Left ventricle myocardium inferior (tissue), 1 donor: ENCODE data around the gene VASP. TPM values are rescaled to one million over a fixed set of nuclear protein-coding genes. Genes with fewer than 3 reads are reported as not detected.

Experiments
- DNase-seq: peaks from one replicate; pipeline ENCODE4 v3.0.0-alpha.2; 2020
- H3K27ac ChIP-seq: fragments of 200-600 bp; replicated peaks from 2 replicates; pipeline ENCODE4 v1.8.0; 2021
- H3K27me3 ChIP-seq: fragments of 200-600 bp; 2 replicates; pipeline ENCODE4 v1.8.0; 2021; ENCODE audit warnings: low read depth
- H3K36me3 ChIP-seq: fragments of 200-600 bp; 2 replicates; pipeline ENCODE4 v1.8.0; 2021
- H3K4me1 ChIP-seq: fragments of 200-600 bp; 2 replicates; pipeline ENCODE4 v1.8.0; 2021
- H3K4me3 ChIP-seq: fragments of 200-600 bp; 2 replicates; pipeline ENCODE4 v1.8.0; 2021; ENCODE audit warnings: mild to moderate bottlenecking, moderate library complexity
- H3K9me3 ChIP-seq: fragments of 200-600 bp; replicated peaks from 2 replicates; pipeline ENCODE4 v1.8.0; 2021
- CTCF ChIP-seq: fragments of 200-600 bp; IDR thresholded peaks from 2 replicates; pipeline ENCODE4 v1.8.0; 2021; ENCODE audit warnings: antibody characterized with exemption, mild to moderate bottlenecking, borderline replicate concordance
- intact Hi-C: fragments of 100-400 bp; cut with micrococcal nuclease; formaldehyde crosslinking; loops from one replicate; pipeline ENCODE4 v1.11.0; 2022
- total RNA-seq: library from RNA; stranded (reverse); fragmentation: NEBNext Ultra II Directional; extraction: Animal tissue kit (Norgen Biotek cat#: 25700); gene quantifications from one replicate; pipeline ENCODE4 v1.2.1, GENCODE V29; 2021
- donor health status: DM: no; HTN: yes; CAD: no; lungs with severe emphysema.

The VASP gene
- total RNA-seq, 1 donor from 2014 or later: 32.8 TPM

- intact Hi-C loops: no loop called here
- H3K9me3 ChIP-seq: no peaks in the 10 kb centered on the region
- TF ChIP-seq CTCF: no peak
- peaks cover 31% of the 10 kb centered on the region for H3K27me3 ChIP-seq
- H3K36me3 ChIP-seq: no peaks in the 10 kb centered on the region
- no peak overlapping the region for H3K27ac ChIP-seq
- H3K4me1 ChIP-seq: peaks cover 27% of the 10 kb centered on the region
- no peak for DNase-seq
- H3K4me3 ChIP-seq: no peak overlapping the region
These were observed 31.6 kb upstream of the VASP start for GRCh38 chr19:45475537-45476291.

GRCh38 chr19:45476304-45476703 is 31.0 kb upstream of the VASP start:
- Histone ChIP-seq H3K27me3 (peaks cover 31% of the 10 kb centered on the region), H3K4me1 (peaks cover 27% of the 10 kb centered on the region), H3K9me3 (no peaks in the 10 kb centered on the region), H3K4me3 (no peak overlapping the region), H3K36me3 (no peaks in the 10 kb centered on the region), H3K27ac (no peak overlapping the region)
- TF ChIP-seq CTCF: no peak
- no peak for DNase-seq
- intact Hi-C loops: no loop called here

GRCh38 chr19:45477186-45477585 is 30.1 kb upstream of the VASP start:
- intact Hi-C loops: no loop called here

GRCh38 chr19:45477713-45478453 is 29.4 kb upstream of the VASP start:
- H3K4me1 ChIP-seq: peaks cover 14% of the 10 kb centered on the region
- peak overlapping the region; percentile 70 for H3K4me3 ChIP-seq
- intact Hi-C loops: loop anchor here (1.0 kb wide), 1 partner anchor 39 kb away; no protein-coding TSS in a partner anchor
- no peak for DNase-seq
- no peaks in the 10 kb centered on the region for H3K9me3 ChIP-seq
- no peaks in the 10 kb centered on the region for H3K36me3 ChIP-seq
- TF ChIP-seq CTCF: no peak
- H3K27me3 ChIP-seq: peaks cover 16% of the 10 kb centered on the region
- peak overlapping the region; percentile 98 for H3K27ac ChIP-seq

More at GRCh38 chr19:45477186-45477585, 30.1 kb upstream of the VASP start:
- Histone ChIP-seq H3K4me3 (no peak overlapping the region), H3K27ac (no peak overlapping the region), H3K27me3 (peaks cover 23% of the 10 kb centered on the region), H3K36me3 (no peaks in the 10 kb centered on the region), H3K9me3 (no peaks in the 10 kb centered on the region), H3K4me1 (peaks cover 21% of the 10 kb centered on the region)
- no peak for TF ChIP-seq CTCF
- no peak for DNase-seq

- H3K27ac ChIP-seq: peak overlapping the region; percentile 98
- TF ChIP-seq CTCF: peak; percentile 99
These were observed 28.6 kb upstream of the VASP start for GRCh38 chr19:45478454-45479238.

More at GRCh38 chr19:45478454-45479238, 28.6 kb upstream of the VASP start:
- Histone ChIP-seq H3K9me3 (no peaks in the 10 kb centered on the region), H3K4me3 (peak overlapping the region; percentile 70), H3K36me3 (no peaks in the 10 kb centered on the region), H3K27me3 (peaks cover 9% of the 10 kb centered on the region), H3K4me1 (peaks cover 14% of the 10 kb centered on the region)
- intact Hi-C loops: loop anchor here (1.0 kb wide), 1 partner anchor 39 kb away; no protein-coding TSS in a partner anchor
- peak; percentile 81 for DNase-seq
